Mononuclear cell (primary cell): ENCODE results near the gene TBX10. TPM values are rescaled to one million over a fixed set of nuclear protein-coding genes. Genes with fewer than 3 reads are reported as not detected.
"Not testable (repeated sequence)": the region's sequence is repeated elsewhere in the genome, so short reads cannot be mapped to it uniquely, and the experiment has no call there.

Experiments used
- H3K27me3 ChIP-seq: 2 replicates; pipeline ENCODE4 v1.6.0; 2011; ENCODE audit warnings: low read length, control low read depth; ENCODE audit not compliant: insufficient read depth
- H3K4me1 ChIP-seq: 2 replicates; pipeline ENCODE4 v1.5.1; 2011; ENCODE audit warnings: mild to moderate bottlenecking, low read length, control low read depth; ENCODE audit not compliant: insufficient read depth
- H3K4me3 ChIP-seq: 2 replicates; pipeline ENCODE4 v1.5.1; 2011; ENCODE audit warnings: mild to moderate bottlenecking, low read length, moderate library complexity
- H3K9me3 ChIP-seq: 2 replicates; pipeline ENCODE4 v1.5.1; 2011; ENCODE audit warnings: low read depth, mild to moderate bottlenecking, control low read depth, low read length
- total RNA-seq: library from RNA; depleted of rRNA; stranded (reverse); fragments of >200 nt; gene quantifications from one replicate; pipeline ENCODE4 v1.2.3, GENCODE V29; 2012

The TBX10 gene
- total RNA-seq, 1 donor: not detected

DNA sequence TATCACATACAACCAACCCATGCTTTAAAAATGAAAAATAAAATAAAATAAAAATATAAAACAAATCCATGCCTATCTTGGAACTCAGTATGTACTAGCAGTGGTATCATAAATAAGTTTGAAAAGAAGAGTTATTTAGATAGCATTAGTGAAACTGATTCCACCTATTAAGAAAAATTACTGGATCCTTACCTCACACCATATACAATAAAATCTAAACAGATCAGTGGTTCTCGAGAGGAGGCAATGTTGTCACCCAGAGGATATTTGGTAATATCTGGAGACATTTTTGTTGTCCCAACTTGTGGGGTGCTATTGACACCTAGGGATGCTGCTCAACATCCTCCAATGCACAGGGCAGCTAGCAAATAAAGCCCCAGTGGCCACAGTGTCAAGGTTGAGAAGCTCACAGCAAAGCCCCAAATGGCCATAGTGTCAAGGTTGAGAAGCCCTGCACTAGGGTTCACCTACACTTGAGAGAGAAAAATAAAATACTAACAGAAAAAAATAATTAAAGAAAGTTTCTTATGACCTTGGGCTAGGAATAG is 42.7 kb downstream of the TBX10 start:
- no peak overlapping the region for H3K4me3 ChIP-seq
- peaks cover 16% of the 10 kb centered on the region for H3K4me1 ChIP-seq
- H3K9me3 ChIP-seq: no peaks in the 10 kb centered on the region
- H3K27me3 ChIP-seq: no peaks in the 10 kb centered on the region

DNA sequence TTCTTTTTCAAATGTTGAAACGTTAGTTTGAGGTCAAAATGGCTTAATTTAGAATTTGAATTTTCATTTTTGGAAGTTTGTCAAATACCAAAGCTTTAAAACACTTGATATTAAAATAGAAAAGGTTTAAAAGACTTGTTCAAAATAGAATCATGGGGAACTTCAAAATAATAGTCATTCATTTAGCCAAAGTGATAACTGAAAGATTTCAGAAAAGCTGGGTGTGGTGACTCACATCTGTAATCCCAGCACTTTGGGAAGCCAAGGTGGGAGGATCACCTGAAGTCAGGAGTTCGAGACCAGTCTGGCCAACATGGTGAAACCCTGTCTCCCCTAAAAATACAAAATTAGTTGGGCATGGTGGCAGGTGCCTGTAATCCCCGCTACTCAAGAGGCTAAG is 45.1 kb downstream of the TBX10 start:
- H3K9me3 ChIP-seq: no peaks in the 10 kb centered on the region
- H3K4me3 ChIP-seq: no peak overlapping the region
- H3K27me3 ChIP-seq: no peaks in the 10 kb centered on the region
- peaks cover 8% of the 10 kb centered on the region for H3K4me1 ChIP-seq

DNA sequence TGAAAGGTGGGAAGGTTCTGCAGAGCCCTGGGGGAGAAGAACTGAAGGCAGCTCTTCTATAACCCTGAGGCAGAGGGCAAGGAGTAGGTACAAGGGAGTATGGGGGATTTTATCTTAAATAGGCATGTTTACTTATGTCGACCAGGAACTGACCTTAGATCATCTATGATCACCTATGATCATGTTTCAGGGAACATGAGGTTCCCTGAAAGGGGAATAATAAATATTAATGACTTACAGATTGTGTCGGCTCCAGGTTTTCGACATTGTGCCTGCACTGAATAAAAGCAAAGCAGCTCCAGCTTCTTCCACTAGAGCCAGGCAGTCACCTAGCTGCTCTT is 46.0 kb downstream of the TBX10 start:
- H3K9me3 ChIP-seq: no peaks in the 10 kb centered on the region
- H3K27me3 ChIP-seq: no peaks in the 10 kb centered on the region
- peaks cover 16% of the 10 kb centered on the region for H3K4me1 ChIP-seq
- no peak overlapping the region for H3K4me3 ChIP-seq

DNA sequence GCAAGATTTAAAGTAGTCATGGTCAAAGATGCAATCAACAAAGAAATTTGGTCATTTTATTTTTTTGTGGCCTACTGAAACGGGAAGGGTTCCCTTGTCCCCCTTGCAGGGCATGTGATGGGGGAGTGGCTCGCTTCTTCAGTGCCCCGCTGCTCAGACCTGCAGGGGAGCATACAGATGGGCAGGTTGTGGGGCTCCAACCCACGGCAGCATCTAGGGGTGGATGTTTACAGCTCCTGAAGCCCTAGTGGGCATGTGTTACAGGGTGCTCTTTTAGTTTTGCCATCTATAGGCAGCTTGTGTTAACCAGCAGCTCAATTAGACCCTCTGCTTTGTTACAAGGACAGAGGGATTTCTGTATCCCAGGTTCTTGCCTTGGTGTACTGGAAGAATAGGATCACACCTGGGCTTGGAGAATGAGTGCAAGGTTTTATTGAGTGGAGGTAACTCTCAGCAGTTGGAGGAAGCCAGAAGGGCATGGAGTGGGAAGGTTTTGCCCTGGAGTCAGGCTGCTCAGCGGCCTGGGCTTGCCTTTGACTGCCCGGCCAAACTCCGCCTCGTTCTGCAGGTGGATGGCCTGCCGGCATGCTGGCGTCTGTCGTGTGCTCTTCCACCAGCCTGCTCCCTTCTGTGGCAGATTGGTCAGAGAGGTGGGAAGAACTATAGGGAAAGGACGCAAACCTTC is 46.5 kb downstream of the TBX10 start:
- no peak overlapping the region for H3K4me3 ChIP-seq
- H3K4me1 ChIP-seq: peaks cover 21% of the 10 kb centered on the region
- H3K27me3 ChIP-seq: no peaks in the 10 kb centered on the region
- no peaks in the 10 kb centered on the region for H3K9me3 ChIP-seq

DNA sequence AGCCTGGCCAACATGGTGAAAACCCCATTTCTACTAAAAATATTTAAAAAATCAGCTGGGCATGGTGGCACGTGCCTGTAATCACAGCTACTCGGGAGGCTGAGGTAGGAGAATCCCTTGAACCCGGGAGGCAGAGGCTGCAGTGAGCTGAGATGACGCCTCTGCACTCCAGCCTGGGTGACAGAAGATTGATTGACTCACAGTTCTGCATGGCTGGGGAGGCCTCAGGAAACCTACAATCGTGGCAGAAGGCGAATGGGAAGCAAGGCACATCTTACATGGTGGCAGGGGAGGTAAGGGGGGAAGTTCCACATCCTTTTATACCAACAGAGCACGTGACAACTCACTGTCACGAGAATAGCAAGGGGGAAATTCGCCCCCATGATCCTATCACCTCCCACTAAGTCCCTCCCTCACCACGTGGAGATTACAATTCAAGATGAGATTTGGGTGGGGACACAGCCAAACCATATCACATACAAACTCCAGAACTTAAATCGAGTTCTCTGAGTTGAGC is 50.6 kb downstream of the TBX10 start:
- not testable (repeated sequence) for H3K9me3 ChIP-seq, H3K4me3 ChIP-seq, H3K27me3 ChIP-seq
- H3K4me1 ChIP-seq: peaks cover 61% of the 10 kb centered on the region

DNA sequence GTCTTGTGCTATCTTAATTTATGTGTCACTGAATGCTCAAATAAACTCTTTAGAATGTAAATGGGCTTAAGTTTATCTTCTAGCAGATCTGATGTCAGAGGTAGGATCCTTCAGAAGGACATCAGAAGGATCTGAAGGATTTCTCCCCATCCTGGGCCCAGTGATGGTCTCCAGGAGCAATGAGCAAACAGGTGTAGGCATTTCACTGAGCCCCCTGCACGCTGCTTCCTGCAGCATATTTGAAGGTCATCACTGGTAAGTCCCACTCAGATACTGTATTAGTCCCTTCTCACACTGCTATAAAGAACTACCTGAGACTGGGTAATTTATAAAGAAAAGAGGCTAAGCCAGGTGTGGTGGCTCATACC is 51.4 kb downstream of the TBX10 start:
- Histone ChIP-seq H3K4me1 (peaks cover 61% of the 10 kb centered on the region), H3K4me3 (no peak overlapping the region), H3K9me3 (no peaks in the 10 kb centered on the region), H3K27me3 (no peaks in the 10 kb centered on the region)

DNA sequence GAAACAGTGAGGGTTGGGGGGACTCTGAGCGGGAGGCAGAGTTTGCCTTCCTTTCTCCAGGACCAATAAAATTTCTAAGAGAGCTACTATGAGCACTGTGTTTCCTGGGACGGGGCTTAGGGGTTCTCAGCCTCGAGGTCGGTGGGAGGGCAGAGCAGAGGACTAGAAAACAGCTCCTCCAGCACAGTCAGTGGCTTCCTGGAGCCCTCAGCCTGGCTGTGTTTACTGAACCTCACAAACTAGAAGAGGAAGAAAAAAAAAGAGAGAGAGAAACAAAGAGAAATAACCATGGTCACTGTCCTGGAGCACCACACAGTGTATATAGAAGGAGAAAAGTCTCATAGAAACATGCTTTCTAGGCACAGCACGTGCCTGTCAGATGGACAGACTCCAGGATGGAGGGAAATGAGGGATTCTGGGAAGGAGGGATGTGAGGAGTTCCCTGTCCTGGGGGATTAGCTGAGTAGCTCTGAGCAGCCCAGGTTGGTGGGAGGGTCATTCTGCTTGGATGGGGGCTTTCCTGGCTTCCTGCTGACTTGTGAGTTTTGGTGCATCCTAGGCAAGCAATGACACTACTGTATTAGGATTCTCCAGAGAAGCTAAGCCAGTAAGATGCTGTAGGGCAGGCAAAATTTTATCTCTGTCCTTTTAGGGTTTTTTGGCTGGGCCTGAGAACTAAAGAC is 52.9 kb downstream of the TBX10 start:
- peaks cover 68% of the 10 kb centered on the region for H3K4me1 ChIP-seq
- no peaks in the 10 kb centered on the region for H3K9me3 ChIP-seq
- H3K27me3 ChIP-seq: no peaks in the 10 kb centered on the region
- no peak overlapping the region for H3K4me3 ChIP-seq

DNA sequence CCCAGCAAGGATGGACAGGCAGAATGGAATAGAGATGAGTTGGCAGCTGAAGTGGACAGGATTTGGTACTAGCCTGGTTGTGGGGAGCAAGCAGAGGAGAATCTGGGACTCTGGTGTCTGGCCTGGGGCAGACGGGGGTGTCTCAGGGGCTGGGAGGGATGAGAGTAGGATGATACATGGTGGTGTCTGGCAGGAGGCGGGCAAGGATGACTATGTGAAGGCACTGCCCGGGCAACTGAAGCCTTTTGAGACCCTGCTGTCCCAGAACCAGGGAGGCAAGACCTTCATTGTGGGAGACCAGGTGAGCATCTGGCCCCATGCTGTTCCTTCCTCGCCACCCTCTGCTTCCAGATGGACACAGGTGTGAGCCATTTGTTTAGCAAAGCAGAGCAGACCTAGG is 53.7 kb downstream of the TBX10 start:
- no peaks in the 10 kb centered on the region for H3K27me3 ChIP-seq
- H3K4me3 ChIP-seq: no peak overlapping the region
- H3K9me3 ChIP-seq: no peaks in the 10 kb centered on the region
- peaks cover 65% of the 10 kb centered on the region for H3K4me1 ChIP-seq

DNA sequence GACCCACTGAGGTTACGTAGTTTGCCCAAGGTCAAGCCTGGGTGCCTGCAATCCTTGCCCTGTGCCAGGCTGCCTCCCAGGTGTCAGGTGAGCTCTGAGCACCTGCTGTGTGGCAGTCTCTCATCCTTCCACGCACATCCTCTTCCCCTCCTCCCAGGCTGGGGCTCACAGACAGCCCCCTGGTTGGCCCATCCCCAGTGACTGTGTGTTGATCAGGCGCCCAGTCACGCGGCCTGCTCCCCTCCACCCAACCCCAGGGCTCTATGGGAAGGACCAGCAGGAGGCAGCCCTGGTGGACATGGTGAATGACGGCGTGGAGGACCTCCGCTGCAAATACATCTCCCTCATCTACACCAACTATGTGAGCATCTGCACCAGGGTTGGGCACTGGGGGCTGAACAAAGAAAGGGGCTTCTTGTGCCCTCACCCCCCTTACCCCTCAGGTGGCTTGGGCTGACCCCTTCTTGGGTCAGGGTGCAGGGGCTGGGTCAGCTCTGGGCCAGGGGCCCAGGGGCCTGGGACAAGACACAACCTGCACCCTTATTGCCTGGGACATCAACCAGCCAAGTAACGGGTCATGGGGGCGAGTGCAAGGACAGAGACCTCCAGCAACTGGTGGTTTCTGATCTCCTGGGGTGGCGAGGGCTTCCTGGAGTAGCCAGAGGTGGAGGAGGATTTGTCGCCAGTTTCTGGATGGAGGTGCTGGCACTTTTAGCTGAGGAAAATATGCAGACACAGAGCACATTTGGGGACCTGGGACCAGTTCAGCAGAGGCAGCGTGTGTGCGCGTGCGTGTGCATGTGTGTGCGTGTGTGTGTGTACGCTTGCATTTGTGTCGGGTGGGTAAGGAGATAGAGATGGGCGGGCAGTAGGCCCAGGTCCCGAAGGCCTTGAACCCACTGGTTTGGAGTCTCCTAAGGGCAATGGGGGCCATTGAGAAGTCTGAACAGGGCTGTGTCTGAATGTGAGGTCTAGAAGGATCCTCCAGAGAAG is 54.4 kb downstream of the TBX10 start:
- H3K9me3 ChIP-seq: no peaks in the 10 kb centered on the region
- peaks cover 65% of the 10 kb centered on the region for H3K4me1 ChIP-seq
- H3K27me3 ChIP-seq: no peaks in the 10 kb centered on the region
- H3K4me3 ChIP-seq: no peak overlapping the region

DNA sequence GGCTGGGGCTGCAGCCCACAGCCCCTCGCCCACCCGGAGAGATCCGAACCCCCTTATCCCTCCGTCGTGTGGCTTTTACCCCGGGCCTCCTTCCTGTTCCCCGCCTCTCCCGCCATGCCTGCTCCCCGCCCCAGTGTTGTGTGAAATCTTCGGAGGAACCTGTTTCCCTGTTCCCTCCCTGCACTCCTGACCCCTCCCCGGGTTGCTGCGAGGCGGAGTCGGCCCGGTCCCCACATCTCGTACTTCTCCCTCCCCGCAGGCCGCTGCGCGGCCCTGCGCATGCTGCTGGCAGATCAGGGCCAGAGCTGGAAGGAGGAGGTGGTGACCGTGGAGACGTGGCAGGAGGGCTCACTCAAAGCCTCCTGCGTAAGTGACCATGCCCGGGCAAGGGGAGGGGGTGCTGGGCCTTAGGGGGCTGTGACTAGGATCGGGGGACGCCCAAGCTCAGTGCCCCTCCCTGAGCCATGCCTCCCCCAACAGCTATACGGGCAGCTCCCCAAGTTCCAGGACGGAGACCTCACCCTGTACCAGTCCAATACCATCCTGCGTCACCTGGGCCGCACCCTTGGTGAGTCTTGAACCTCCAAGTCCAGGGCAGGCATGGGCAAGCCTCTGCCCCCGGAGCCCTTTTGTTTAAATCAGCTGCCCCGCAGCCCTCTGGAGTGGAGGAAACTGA is 55.2 kb downstream of the TBX10 start:
- H3K4me3 ChIP-seq: peak overlapping the region; percentile 57
- no peaks in the 10 kb centered on the region for H3K27me3 ChIP-seq
- H3K4me1 ChIP-seq: peaks cover 71% of the 10 kb centered on the region
- H3K9me3 ChIP-seq: no peaks in the 10 kb centered on the region

DNA sequence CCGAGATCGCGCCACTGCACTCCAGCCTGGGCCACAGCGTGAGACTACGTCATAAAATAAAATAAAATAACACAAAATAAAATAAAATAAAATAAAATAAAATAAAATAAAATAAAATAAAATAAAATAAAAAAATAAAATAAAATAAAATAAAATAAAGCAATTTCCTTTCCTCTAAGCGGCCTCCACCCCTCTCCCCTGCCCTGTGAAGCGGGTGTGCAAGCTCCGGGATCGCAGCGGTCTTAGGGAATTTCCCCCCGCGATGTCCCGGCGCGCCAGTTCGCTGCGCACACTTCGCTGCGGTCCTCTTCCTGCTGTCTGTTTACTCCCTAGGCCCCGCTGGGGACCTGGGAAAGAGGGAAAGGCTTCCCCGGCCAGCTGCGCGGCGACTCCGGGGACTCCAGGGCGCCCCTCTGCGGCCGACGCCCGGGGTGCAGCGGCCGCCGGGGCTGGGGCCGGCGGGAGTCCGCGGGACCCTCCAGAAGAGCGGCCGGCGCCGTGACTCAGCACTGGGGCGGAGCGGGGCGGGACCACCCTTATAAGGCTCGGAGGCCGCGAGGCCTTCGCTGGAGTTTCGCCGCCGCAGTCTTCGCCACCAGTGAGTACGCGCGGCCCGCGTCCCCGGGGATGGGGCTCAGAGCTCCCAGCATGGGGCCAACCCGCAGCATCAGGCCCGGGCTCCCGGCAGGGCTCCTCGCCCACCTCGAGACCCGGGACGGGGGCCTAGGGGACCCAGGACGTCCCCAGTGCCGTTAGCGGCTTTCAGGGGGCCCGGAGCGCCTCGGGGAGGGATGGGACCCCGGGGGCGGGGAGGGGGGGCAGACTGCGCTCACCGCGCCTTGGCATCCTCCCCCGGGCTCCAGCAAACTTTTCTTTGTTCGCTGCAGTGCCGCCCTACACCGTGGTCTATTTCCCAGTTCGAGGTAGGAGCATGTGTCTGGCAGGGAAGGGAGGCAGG is 56.0 kb downstream of the TBX10 start, which contains the start of gene GSTP1:
Gene GSTP1, plus strand, starts transcription at position 566 of the 958 bp plus-strand sequence. Its CDS starts 32 bp downstream, at position 598.
- Histone ChIP-seq H3K4me3 (peak within 1 kb of the TSS; percentile 57), H3K27me3 (no peaks in the 10 kb centered on the region), H3K4me1 (peaks cover 67% of the 10 kb centered on the region), H3K9me3 (no peaks in the 10 kb centered on the region)

DNA sequence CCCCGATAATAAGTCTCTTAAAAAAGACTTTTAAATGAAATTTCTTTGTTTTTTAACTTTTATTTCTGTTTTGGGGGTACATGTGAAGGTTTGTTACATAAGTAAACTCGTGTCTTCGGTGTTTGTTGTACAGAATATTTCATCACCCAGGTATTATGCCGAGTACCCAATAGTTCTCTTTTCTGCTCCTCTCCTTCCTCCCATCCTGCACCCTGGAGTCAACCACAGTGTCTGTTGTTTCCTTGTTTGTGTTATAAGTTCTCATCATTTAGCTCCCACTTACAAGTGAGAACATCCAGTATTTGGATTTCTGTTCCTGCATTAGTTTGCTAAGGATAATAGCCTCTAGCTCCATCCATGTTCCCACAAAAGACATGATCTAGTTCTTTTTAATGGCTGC is 57.6 kb downstream of the TBX10 start:
- no peaks in the 10 kb centered on the region for H3K27me3 ChIP-seq
- peaks cover 52% of the 10 kb centered on the region for H3K4me1 ChIP-seq
- H3K9me3 ChIP-seq: no peaks in the 10 kb centered on the region
- H3K4me3 ChIP-seq: no peak overlapping the region

DNA sequence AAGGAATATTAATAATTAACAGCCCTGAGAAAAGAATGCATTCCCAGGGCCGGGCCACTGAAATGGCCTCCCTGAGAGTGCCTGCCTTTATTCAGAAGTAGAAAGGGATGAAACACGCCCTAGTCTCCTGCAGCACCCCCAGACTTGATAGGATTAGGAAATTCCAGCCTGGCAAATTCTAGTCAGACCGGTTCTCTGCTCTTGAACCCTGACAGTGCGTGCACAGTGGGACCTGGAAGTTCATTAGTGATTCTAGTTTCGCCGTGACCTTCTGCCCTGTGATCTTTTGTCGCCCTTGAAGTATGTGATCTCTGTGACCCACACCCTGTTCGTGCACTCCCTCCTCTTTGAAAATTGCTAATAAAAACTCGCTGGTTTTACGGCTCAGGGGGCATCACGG is 58.1 kb downstream of the TBX10 start:
- H3K27me3 ChIP-seq: peaks cover under 1% of the 10 kb centered on the region
- H3K4me1 ChIP-seq: peaks cover 47% of the 10 kb centered on the region
- no peaks in the 10 kb centered on the region for H3K9me3 ChIP-seq
- no peak overlapping the region for H3K4me3 ChIP-seq
